RWPE2 (cell line): ENCODE measurements around the gene RGPD4.
A peak's percentile ranks its signal among the peaks of the same experiment; 100 is the strongest.

Experiments
- ATAC-seq: fragments of 200-7000 bp; cut with Tn5 transposase; 3 replicates; pipeline ENCODE4 v1.9.1; 2021; ENCODE audit warnings: low read depth
- DNase-seq: peaks from one replicate; pipeline ENCODE4 v3.0.0-alpha.2; 2020; ENCODE audit warnings: low spot score
- H3K27ac ChIP-seq: fragments of 450-650 bp; 2 replicates; pipeline ENCODE4 v1.5.1; 2017; ENCODE audit warnings: mild to moderate bottlenecking; ENCODE audit not compliant: poor library complexity, severe bottlenecking
- H3K27me3 ChIP-seq: fragments of 250-450 bp; sonication (Bioruptor Pico); 2 replicates; pipeline ENCODE4 v1.5.1; 2021; ENCODE audit warnings: mild to moderate bottlenecking, moderate library complexity; ENCODE audit not compliant: insufficient read depth, poor library complexity, severe bottlenecking
- H3K36me3 ChIP-seq: fragments of 250-450 bp; sonication (Bioruptor Pico); 2 replicates; pipeline ENCODE4 v1.5.1; 2020; ENCODE audit warnings: low read depth, mild to moderate bottlenecking, moderate library complexity
- H3K4me1 ChIP-seq: fragments of 250-450 bp; sonication (Bioruptor Pico); 2 replicates; pipeline ENCODE4 v1.5.1; 2021; ENCODE audit warnings: mild to moderate bottlenecking, moderate library complexity; ENCODE audit not compliant: insufficient read depth, poor library complexity, severe bottlenecking
- H3K4me3 ChIP-seq: fragments of 250-450 bp; sonication (Bioruptor Pico); 2 replicates; pipeline ENCODE4 v1.5.1; 2021; ENCODE audit warnings: mild to moderate bottlenecking, moderate library complexity; ENCODE audit not compliant: severe bottlenecking
- H3K9me3 ChIP-seq: fragments of 250-450 bp; sonication (Bioruptor Pico); 2 replicates; pipeline ENCODE4 v1.5.1; 2021; ENCODE audit warnings: mild to moderate bottlenecking, moderate library complexity; ENCODE audit not compliant: severe bottlenecking
- TF ChIP-seq, protein P1 (sequence below): fragments of 450-650 bp; IDR thresholded peaks from one replicate; pipeline ENCODE4 v1.5.1; 2017; ENCODE audit warnings: mild to moderate bottlenecking, moderate library complexity; ENCODE audit not compliant: poor library complexity, severe bottlenecking

RGPD4 gene

DNA sequence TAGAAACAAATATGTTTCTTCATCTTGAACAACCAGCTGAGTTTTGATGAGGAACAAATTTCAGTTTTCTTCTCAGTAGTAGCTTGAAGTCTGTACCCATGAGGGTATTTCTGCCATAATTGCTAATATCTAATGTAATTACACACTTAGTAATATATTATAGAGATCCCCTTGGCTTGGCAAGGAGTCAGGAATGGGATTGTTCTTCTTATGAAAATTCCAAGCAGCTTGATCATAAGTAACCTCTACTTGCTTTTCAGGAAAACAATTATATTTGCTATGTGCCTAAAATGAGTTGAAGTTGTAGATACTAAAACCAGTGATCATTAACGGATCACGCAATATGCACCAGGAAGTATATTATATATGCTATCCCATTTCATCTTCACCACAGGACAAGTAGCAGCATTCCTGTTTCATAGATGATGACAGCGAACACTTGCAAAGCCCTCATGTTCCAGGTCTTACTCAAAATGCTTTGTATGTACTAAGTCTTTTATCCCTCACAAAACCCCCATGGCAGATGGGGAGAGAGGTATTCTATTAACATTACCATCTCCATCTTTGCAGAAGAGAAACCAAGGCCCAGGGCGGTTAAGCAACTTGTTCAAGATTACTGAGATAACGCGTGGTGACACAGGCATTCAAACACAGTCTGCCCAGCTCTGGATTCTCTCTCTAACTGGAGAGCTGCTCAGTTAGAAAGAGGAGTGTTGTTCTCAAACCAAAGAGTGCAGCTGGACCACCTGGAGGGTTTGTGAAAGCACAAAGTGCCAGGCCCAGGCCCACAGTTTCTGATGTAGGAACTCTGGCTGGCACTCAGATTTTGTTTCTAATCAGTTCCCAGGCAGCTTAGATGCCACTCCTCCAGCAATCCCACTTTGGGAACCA is 21.8 kb upstream of the RGPD4 start:
- H3K36me3 ChIP-seq, result no peaks in the 10 kb centered on the region
- DNase-seq (no peak), ATAC-seq (no peak)
- H3K9me3 ChIP-seq, result no peaks in the 10 kb centered on the region
- H3K27ac ChIP-seq, result no peak overlapping the region
- no peak overlapping the region for H3K4me3 ChIP-seq
- no peaks in the 10 kb centered on the region for H3K4me1 ChIP-seq
- TF ChIP-seq, protein P1, sequence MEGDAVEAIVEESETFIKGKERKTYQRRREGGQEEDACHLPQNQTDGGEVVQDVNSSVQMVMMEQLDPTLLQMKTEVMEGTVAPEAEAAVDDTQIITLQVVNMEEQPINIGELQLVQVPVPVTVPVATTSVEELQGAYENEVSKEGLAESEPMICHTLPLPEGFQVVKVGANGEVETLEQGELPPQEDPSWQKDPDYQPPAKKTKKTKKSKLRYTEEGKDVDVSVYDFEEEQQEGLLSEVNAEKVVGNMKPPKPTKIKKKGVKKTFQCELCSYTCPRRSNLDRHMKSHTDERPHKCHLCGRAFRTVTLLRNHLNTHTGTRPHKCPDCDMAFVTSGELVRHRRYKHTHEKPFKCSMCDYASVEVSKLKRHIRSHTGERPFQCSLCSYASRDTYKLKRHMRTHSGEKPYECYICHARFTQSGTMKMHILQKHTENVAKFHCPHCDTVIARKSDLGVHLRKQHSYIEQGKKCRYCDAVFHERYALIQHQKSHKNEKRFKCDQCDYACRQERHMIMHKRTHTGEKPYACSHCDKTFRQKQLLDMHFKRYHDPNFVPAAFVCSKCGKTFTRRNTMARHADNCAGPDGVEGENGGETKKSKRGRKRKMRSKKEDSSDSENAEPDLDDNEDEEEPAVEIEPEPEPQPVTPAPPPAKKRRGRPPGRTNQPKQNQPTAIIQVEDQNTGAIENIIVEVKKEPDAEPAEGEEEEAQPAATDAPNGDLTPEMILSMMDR, result no peak
- H3K27me3 ChIP-seq, result no peaks in the 10 kb centered on the region

DNA sequence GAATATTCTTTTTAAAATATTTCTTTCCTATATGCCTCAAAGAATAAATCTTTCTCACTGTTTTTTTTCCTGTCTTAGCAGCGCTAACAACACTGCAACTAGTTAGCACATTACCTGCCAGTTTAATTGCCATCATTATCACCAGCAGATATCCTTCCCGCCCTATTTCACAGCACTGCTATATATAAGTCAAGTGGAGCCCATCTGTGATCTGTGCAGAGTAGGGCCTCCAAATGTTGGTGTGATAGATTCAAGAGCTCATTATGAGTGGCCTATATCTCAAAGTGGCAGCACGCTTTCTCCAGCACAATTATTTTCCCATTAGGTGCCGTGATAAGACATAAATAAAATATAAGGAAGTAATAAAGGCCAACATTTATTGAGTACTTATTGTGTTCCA is 19.8 kb upstream of the RGPD4 start:
- no peak overlapping the region for H3K27ac ChIP-seq
- H3K9me3 ChIP-seq, result no peaks in the 10 kb centered on the region
- no peaks in the 10 kb centered on the region for H3K27me3 ChIP-seq
- H3K36me3 ChIP-seq, result no peaks in the 10 kb centered on the region
- TF ChIP-seq, protein P1, result no peak
- H3K4me3 ChIP-seq, result no peak overlapping the region
- no peaks in the 10 kb centered on the region for H3K4me1 ChIP-seq
- ATAC-seq, result no peak
- no peak for DNase-seq

- Histone ChIP-seq H3K4me3 (no peak overlapping the region), H3K27ac (no peak overlapping the region), H3K9me3 (no peaks in the 10 kb centered on the region), H3K36me3 (no peaks in the 10 kb centered on the region), H3K27me3 (no peaks in the 10 kb centered on the region), H3K4me1 (no peaks in the 10 kb centered on the region)
- no peak for ATAC-seq
- TF ChIP-seq, protein P1, result no peak
- no peak for DNase-seq
These were observed 18.7 kb upstream of the RGPD4 start for GRCh38 chr2:107807988-107808387.

DNA sequence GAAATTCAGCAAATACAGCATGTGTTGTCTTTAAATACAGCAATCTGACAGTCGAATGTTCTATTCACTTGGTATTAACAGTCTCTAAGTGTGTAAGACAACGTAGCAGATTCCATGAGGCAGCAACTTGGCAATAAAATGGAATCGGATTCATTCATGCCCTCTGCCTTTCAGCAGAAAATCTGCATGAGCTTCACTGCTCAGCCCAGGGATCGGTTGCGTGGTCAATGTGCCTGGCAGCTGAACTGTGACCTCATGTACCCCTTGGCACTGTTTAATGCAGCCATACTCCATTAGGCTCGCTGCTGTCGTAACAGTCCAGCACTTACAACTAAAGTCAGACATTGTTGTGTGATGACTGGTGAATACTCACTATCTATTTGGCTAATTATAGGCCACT is 17.7 kb upstream of the RGPD4 start:
- ATAC-seq (peak; percentile 51; the same call in 1 of the 3 replicates), DNase-seq (no peak)

More for the DNA sequence above, 17.7 kb upstream of the RGPD4 start:
- no peaks in the 10 kb centered on the region for H3K9me3 ChIP-seq
- TF ChIP-seq, protein P1, result no peak
- no peak overlapping the region for H3K4me3 ChIP-seq
- H3K4me1 ChIP-seq, result no peaks in the 10 kb centered on the region
- no peak overlapping the region for H3K27ac ChIP-seq
- H3K36me3 ChIP-seq, result no peaks in the 10 kb centered on the region
- no peaks in the 10 kb centered on the region for H3K27me3 ChIP-seq
